ENCODE results near the gene TUBA1B.
"Not testable (repeated sequence)": the region's sequence is repeated elsewhere in the genome, so short reads cannot be mapped to it uniquely, and the experiment has no call there.

Gene TUBA1B

DNA sequence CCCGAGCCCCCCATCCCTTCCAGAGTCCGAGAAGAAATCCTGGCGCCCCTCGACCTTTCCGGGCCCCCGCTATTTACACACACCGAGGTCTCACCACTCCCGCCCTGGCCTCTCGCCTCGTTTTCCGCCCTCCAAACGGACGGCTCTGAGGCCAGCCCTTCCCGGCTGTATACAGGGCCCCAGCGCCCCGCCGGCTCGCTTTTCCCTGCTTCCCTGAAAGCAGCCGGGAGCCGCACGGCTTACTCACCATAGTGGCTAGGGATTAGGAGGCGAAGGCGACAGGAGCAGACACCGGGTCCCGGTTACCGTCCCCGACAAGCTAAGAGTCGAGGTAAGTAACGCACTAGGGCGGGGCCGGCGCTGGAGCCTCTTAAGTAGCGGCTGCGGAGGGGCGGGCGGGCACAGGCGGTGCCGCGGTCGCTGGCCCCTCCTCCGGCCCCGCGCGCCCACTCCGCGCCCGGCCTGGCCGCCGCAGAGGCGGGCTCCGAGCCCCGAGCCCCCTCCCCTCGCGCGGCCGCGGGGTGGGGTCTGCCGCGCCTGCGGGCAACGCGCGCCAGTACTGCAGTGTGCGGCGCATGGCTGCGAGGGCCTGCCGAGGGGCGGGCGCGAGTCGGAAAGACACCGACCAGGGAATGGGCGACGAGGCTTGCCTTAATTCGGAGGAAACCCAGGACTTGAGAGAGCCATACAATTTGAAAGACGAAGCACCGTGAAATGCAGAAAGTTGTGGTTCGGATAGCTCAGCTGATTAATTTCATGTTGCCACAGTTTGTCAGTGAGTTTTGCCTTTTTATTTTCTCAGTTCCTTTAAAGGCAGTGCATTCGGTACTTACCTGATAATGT is at the start of gene TUBA1B:
TUBA1B (minus strand) TSS at position 345 of the 843 bp plus-strand sequence; CDS start at position 250, 95 bp downstream.
- H3K36me3 ChIP-seq = peaks cover 33% of the 10 kb centered on the region
- TF ChIP-seq, protein P1, sequence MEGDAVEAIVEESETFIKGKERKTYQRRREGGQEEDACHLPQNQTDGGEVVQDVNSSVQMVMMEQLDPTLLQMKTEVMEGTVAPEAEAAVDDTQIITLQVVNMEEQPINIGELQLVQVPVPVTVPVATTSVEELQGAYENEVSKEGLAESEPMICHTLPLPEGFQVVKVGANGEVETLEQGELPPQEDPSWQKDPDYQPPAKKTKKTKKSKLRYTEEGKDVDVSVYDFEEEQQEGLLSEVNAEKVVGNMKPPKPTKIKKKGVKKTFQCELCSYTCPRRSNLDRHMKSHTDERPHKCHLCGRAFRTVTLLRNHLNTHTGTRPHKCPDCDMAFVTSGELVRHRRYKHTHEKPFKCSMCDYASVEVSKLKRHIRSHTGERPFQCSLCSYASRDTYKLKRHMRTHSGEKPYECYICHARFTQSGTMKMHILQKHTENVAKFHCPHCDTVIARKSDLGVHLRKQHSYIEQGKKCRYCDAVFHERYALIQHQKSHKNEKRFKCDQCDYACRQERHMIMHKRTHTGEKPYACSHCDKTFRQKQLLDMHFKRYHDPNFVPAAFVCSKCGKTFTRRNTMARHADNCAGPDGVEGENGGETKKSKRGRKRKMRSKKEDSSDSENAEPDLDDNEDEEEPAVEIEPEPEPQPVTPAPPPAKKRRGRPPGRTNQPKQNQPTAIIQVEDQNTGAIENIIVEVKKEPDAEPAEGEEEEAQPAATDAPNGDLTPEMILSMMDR (IDR thresholded peaks at IDR 0.05) = no peak
- H3K4me3 ChIP-seq (ENCODE audit: low read depth in 1 of 2, low read length in 1 of 2) = peak within 1 kb of the TSS; percentile 86 to 97

DNA sequence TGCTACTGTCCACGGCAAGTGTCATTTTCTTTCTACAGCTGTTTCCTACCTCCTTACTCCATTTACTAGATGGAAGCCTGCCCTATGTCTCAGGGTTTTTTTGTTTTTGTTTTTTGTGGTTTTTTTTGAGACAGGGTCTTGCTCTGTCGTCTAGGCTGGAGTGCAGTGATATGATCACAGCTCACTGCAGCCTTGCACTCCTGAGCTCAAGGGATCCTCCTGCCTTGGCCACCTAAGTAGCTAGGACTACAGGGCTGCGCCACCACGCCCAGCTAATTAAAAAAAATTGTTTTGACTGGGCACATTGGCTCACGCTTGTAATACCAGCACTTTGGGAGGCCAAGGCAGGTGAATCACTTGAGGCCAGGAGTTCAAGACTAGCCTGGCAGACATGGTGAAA is 43.0 kb upstream of the TUBA1B start:
- Histone ChIP-seq H3K9me3 (no peaks in the 10 kb centered on the region), H3K36me3 (no peaks in the 10 kb centered on the region), H3K4me3 (ENCODE audit: low read depth in 1 of 2, low read length in 1 of 2) (no peak overlapping the region), H3K4me1 (ENCODE audit: control insufficient read depth in 1 of 2, insufficient read depth in 1 of 2, low read depth in 1 of 2, low read length in 1 of 2) (peaks cover 0 to 5% of the 10 kb centered on the region in 2 experiments), H3K27ac (no peak overlapping the region), H3K27me3 (no peaks in the 10 kb centered on the region)
- TF ChIP-seq, protein P1 (IDR thresholded peaks at IDR 0.05) = no peak

More for the DNA sequence above, at the start of gene TUBA1B:
- Histone ChIP-seq H3K4me1 (ENCODE audit: control insufficient read depth in 1 of 2, insufficient read depth in 1 of 2, low read depth in 1 of 2, low read length in 1 of 2) (peaks cover 29 to 31% of the 10 kb centered on the region in 2 experiments), H3K27me3 (no peaks in the 10 kb centered on the region), H3K9me3 (no peaks in the 10 kb centered on the region), H3K27ac (peak within 1 kb of the TSS; percentile 96)

DNA sequence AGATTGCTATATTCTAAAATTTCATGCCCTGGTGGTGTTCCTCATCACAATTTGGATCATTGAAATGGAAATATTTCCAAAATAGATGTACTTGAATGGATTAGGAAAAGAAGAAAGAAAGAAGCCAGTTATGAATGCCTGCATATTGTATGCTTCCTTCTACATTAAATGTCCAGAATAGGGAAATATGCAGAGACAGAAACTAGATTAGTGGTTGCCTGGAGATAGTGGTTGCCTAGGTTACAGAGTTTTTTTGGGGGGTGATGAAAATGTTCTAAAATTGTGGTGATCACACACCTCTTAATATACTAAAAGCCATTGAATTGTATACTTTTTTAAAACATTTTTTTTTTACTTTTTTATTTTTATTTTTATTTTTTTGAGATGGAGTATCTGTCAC is 39.7 kb upstream of the TUBA1B start:
- Histone ChIP-seq H3K9me3 (no peaks in the 10 kb centered on the region), H3K4me3 (ENCODE audit: low read depth in 1 of 2, low read length in 1 of 2) (no peak overlapping the region), H3K4me1 (ENCODE audit: control insufficient read depth in 1 of 2, insufficient read depth in 1 of 2, low read depth in 1 of 2, low read length in 1 of 2) (peaks cover 0 to 7% of the 10 kb centered on the region in 2 experiments), H3K36me3 (no peaks in the 10 kb centered on the region), H3K27ac (no peak overlapping the region), H3K27me3 (no peaks in the 10 kb centered on the region)
- TF ChIP-seq, protein P1 (IDR thresholded peaks at IDR 0.05) = no peak

DNA sequence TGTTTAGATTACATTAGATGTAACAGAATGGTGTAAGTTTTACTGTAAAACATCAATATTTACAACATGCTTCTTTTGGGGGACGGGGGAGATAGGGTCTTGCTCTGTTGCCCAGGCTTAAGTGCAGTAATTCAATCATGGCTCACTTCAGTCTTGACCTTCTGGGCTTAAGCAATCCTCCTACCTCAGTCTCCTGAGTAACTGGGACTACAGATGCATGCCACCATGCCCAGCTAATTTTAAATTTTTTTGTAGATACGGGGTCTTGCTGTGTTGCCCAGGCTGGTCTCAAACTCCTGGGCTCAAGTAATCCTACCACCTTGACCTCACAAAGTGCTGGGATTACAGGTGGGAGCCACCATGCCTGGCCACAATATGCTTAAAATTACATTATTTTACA is 33.9 kb upstream of the TUBA1B start:
- Histone ChIP-seq H3K27ac (no peak overlapping the region), H3K27me3 (no peaks in the 10 kb centered on the region), H3K9me3 (no peaks in the 10 kb centered on the region), H3K4me1 (ENCODE audit: control insufficient read depth in 1 of 2, insufficient read depth in 1 of 2, low read depth in 1 of 2, low read length in 1 of 2) (peaks cover 19 to 23% of the 10 kb centered on the region in 2 experiments), H3K36me3 (no peaks in the 10 kb centered on the region), H3K4me3 (ENCODE audit: low read depth in 1 of 2, low read length in 1 of 2) (no peak overlapping the region)
- TF ChIP-seq, protein P1 (IDR thresholded peaks at IDR 0.05) = no peak

DNA sequence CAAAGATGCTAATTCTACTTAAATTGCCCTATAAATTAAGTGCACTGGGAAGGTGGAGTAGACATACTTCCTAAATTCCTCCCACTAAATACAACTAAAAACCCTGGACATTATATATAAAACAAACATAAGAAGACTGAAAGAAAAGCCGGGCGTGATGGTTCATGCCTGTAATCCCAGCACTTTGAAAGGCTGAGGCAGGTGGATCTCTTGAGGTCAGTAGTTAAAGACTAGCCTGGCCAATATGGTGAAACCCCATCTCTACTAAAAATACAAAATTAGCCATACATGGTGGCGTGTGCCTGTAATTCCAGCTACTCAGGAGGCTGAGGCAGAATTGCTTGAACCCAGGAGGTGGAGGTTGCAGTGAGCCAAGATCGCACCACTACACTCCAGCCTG is 30.7 kb upstream of the TUBA1B start:
- not testable (repeated sequence) for H3K27me3 ChIP-seq; H3K9me3 ChIP-seq; H3K4me3 ChIP-seq (ENCODE audit: low read depth in 1 of 2, low read length in 1 of 2); H3K36me3 ChIP-seq
- Histone ChIP-seq H3K27ac (peak overlapping the region; percentile 63), H3K4me1 (ENCODE audit: control insufficient read depth in 1 of 2, insufficient read depth in 1 of 2, low read depth in 1 of 2, low read length in 1 of 2) (peaks cover 17 to 19% of the 10 kb centered on the region in 2 experiments)

DNA sequence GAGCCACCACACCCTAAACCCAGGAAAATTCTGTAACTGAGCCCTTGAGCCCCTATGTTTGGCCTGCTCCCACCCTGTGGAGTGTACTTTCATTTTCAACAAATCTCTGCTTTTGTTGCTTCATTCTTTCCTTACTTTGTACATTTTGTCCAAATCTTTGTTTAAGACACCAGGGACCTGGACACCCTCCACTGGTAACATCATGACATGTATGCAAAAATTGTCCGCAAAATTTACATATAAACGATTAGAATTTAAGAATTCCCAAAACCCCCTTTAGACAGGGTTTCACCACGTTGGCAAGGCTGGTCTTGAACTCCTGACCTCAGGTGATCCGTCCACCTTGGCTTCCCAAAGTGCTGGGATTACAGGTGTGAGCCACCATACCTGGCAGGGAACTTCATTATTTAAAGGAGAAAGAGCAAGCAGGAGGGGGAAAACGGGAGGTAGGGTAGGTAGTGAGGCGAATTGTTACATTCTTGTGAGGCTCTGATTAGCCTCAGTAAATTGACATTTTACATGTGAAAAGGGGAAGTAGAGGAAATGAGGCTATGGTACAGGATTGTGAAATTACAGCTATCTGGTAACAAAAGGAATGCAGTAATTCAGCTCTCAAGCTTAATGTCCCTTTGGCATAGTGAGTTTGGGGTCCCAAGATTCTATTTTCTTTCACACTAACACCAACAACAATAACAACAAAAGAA is 30.0 kb upstream of the TUBA1B start:
- Histone ChIP-seq H3K36me3 (no peaks in the 10 kb centered on the region), H3K27ac (peak overlapping the region; percentile 63), H3K27me3 (no peaks in the 10 kb centered on the region), H3K9me3 (no peaks in the 10 kb centered on the region), H3K4me1 (ENCODE audit: control insufficient read depth in 1 of 2, insufficient read depth in 1 of 2, low read depth in 1 of 2, low read length in 1 of 2) (peaks cover 17 to 19% of the 10 kb centered on the region in 2 experiments), H3K4me3 (ENCODE audit: low read depth in 1 of 2, low read length in 1 of 2) (no peak overlapping the region)
- TF ChIP-seq, protein P1 (IDR thresholded peaks at IDR 0.05) = no peak
